Gastrocnemius medialis (tissue), 4 donors: ENCODE data around the gene TRIOBP. TPM values are rescaled to one million over a fixed set of nuclear protein-coding genes. Genes with fewer than 3 reads are reported as not detected.

Experiments
- ATAC-seq, 2 donors: fragments of 150-250 bp; one replicate each; pipeline ENCODE4 v1.9.1; 2016
- DNase-seq, 2 donors: peaks; one replicate each; pipeline ENCODE4 v3.0.0-alpha.2; 2019
- H3K27ac ChIP-seq, 4 donors: fragments of 200-600 bp; sonication (generic); 1 replicate in 1 of 4; 2 replicates in 3 of 4; pipeline ENCODE4 v1.5.1; 2016 to 2018; ENCODE audit warnings: mild to moderate bottlenecking in 2 of 4, moderate library complexity in 1 of 4
- H3K27me3 ChIP-seq, 3 donors: fragments of 200-600 bp; sonication (generic) in 2 of 3; 1 replicate in 1 of 3; 2 replicates in 2 of 3; pipeline versions ENCODE4 v1.5.1 to v1.6.0; 2016 to 2019; ENCODE audit warnings: mild to moderate bottlenecking in 1 of 3, moderate library complexity in 1 of 3
- H3K36me3 ChIP-seq, 2 donors: fragments of 200-600 bp; sonication (generic) in 1 of 2; one replicate each; pipeline ENCODE4 v1.5.1; 2017 to 2018
- H3K4me1 ChIP-seq, 2 donors: fragments of 200-600 bp; sonication (generic) in 1 of 2; one replicate each; pipeline ENCODE4 v1.5.1; 2016 to 2017; ENCODE audit warnings: mild to moderate bottlenecking in 2 of 2
- H3K4me3 ChIP-seq, 4 donors: fragments of 200-600 bp; sonication (generic) in 3 of 4; 1 replicate in 1 of 4; 2 replicates in 3 of 4; pipeline ENCODE4 v1.5.1; 2016 to 2019; ENCODE audit warnings: mild to moderate bottlenecking in 2 of 4
- H3K9me3 ChIP-seq, 3 donors: fragments of 200-600 bp; sonication (generic) in 2 of 3; 1 replicate in 1 of 3; 2 replicates in 2 of 3; pipeline ENCODE4 v1.5.1; 2016 to 2019
- POLR2A ChIP-seq, 2 donors: fragments of 450-650 bp; IDR thresholded peaks; one replicate each; pipeline ENCODE4 v1.6.1; 2017; ENCODE audit warnings: antibody characterized with exemption in 2 of 2, mild to moderate bottlenecking in 2 of 2, moderate library complexity in 2 of 2
- in situ Hi-C, 4 donors: fragments of 200-750 bp; cut with MboI; loops; one replicate each; pipeline versions ENCODE4 v1.15.0 to v1.8.0; 2017; ENCODE audit warnings: low sequenced_read_pairs in 4 of 4
- intact Hi-C: fragments of 100-400 bp; cut with DNase I; formaldehyde crosslinking; loops from one replicate; pipeline ENCODE4 v1.15.1; 2023; ENCODE audit warnings: low total_unique reads
- total RNA-seq, 4 donors: library from RNA; depleted of rRNA; stranded (reverse); fragments of >200 nt; gene quantifications; one replicate each; pipeline versions ENCODE4 v1.1.0 to v1.2.3, GENCODE V29; 2016
- TF ChIP-seq, protein P1 (sequence below), 5 experiments: fragments of 450-650 bp in 3 of 5; fragments of 200-600 bp in 2 of 5; sonication (generic) in 2 of 5; IDR thresholded peaks in 4 of 5; conservative IDR thresholded peaks in 1 of 5; 1 replicate in 4 of 5; 2 replicates in 1 of 5; pipeline ENCODE4 v1.5.1; 2016 to 2019; ENCODE audit warnings: antibody characterized with exemption in 5 of 5, mild to moderate bottlenecking in 3 of 5, moderate library complexity in 3 of 5

Gene TRIOBP
- total RNA-seq, 4 donors from 2014 or later = 21.7 to 38.2 (median 30.3) TPM

DNA sequence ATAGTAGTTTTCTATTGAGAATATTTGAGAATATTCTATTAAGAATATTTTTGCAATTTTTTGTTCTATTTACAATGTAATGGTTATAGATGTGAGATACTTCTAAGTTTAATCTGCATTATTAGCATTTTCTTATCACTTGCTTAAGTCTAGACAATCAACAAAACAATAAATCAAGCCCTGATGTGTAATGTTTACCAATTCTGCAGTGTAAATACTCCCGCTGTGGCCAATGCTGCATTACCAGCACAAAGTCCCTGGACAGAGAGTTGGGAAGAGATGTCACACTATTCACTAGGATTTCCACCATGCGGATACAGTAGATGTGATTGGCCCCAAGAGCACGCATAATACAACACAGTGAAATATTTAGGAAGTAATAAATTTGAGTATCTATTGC is 63.3 kb downstream of the TRIOBP start:
- peaks cover 9 to 10% of the 10 kb centered on the region in 2 donors for H3K4me1 ChIP-seq
- no peaks in the 10 kb centered on the region for H3K27me3 ChIP-seq
- no peak overlapping the region for H3K27ac ChIP-seq
- in situ Hi-C loops (no loop called here), intact Hi-C loops (no loop called here)
- TF ChIP-seq POLR2A (IDR thresholded peaks at IDR 0.05) = no peak
- TF ChIP-seq, protein P1, sequence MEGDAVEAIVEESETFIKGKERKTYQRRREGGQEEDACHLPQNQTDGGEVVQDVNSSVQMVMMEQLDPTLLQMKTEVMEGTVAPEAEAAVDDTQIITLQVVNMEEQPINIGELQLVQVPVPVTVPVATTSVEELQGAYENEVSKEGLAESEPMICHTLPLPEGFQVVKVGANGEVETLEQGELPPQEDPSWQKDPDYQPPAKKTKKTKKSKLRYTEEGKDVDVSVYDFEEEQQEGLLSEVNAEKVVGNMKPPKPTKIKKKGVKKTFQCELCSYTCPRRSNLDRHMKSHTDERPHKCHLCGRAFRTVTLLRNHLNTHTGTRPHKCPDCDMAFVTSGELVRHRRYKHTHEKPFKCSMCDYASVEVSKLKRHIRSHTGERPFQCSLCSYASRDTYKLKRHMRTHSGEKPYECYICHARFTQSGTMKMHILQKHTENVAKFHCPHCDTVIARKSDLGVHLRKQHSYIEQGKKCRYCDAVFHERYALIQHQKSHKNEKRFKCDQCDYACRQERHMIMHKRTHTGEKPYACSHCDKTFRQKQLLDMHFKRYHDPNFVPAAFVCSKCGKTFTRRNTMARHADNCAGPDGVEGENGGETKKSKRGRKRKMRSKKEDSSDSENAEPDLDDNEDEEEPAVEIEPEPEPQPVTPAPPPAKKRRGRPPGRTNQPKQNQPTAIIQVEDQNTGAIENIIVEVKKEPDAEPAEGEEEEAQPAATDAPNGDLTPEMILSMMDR (IDR thresholded peaks at IDR 0.05 in 4 of 5, conservative IDR thresholded peaks at IDR 0.05 in 1 of 5) = no peak
- ATAC-seq = no peak
- H3K9me3 ChIP-seq = no peaks in the 10 kb centered on the region
- DNase-seq = no peak
- peaks cover 0 to 51% of the 10 kb centered on the region in 2 donors for H3K36me3 ChIP-seq
- H3K4me3 ChIP-seq = no peak overlapping the region

- ATAC-seq (no peak), DNase-seq (no peak)
- intact Hi-C loops = no loop called here
- H3K9me3 ChIP-seq = no peaks in the 10 kb centered on the region
- peaks cover 10% of the 10 kb centered on the region in 2 donors for H3K4me1 ChIP-seq
- peaks cover 0 to 30% of the 10 kb centered on the region in 2 donors for H3K36me3 ChIP-seq
- no peak overlapping the region for H3K27ac ChIP-seq
- TF ChIP-seq POLR2A (IDR thresholded peaks at IDR 0.05) = no peak
- TF ChIP-seq, protein P1 (IDR thresholded peaks at IDR 0.05 in 4 of 5, conservative IDR thresholded peaks at IDR 0.05 in 1 of 5) = no peak
- in situ Hi-C loops = no loop called here
- no peak overlapping the region for H3K4me3 ChIP-seq
- no peaks in the 10 kb centered on the region for H3K27me3 ChIP-seq
These were observed 65.6 kb downstream of the TRIOBP start for GRCh38 chr22:37762389-37762836.

DNA sequence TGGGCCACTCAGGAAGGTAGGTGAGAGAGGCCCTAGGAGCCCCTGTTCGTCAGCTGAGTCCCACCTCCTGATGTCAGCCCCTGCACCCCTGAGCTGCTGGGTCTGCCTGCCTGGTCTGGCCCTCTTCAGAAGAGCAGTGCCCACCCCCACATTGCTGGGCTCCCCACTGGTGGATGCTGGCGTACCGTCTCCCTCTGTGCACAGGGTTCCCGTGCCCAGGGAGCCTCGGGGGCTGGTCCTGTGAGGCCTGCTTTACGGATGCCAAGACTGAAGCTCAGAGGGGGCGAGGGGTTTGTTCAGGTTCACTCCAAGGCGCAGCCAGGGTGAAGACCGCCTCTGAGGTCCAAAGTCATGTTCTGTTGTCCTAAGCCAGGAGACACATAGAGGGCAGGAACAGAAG is 66.2 kb downstream of the TRIOBP start:
- Histone ChIP-seq H3K27me3 (no peaks in the 10 kb centered on the region), H3K36me3 (peaks cover 0 to 24% of the 10 kb centered on the region in 2 donors), H3K27ac (no peak overlapping the region), H3K9me3 (no peaks in the 10 kb centered on the region), H3K4me1 (peaks cover 10% of the 10 kb centered on the region in 2 donors), H3K4me3 (no peak overlapping the region)
- DNase-seq (no peak), ATAC-seq (no peak)
- in situ Hi-C loops = no loop called here
- TF ChIP-seq POLR2A (IDR thresholded peaks at IDR 0.05) = no peak
- TF ChIP-seq, protein P1 (IDR thresholded peaks at IDR 0.05 in 4 of 5, conservative IDR thresholded peaks at IDR 0.05 in 1 of 5) = no peak
- intact Hi-C loops = no loop called here

GRCh38 chr22:37763652-37764051 is 66.8 kb downstream of the TRIOBP start:
- ATAC-seq (no peak), DNase-seq (no peak)
- TF ChIP-seq, protein P1 (IDR thresholded peaks at IDR 0.05 in 4 of 5, conservative IDR thresholded peaks at IDR 0.05 in 1 of 5) = no peak
- TF ChIP-seq POLR2A (IDR thresholded peaks at IDR 0.05) = no peak
- Histone ChIP-seq H3K36me3 (peaks cover 0 to 17% of the 10 kb centered on the region in 2 donors), H3K27ac (no peak overlapping the region), H3K9me3 (no peaks in the 10 kb centered on the region), H3K4me1 (peaks cover 10% of the 10 kb centered on the region in 2 donors), H3K4me3 (no peak overlapping the region), H3K27me3 (no peaks in the 10 kb centered on the region)
- intact Hi-C loops (no loop called here), in situ Hi-C loops (no loop called here)

DNA sequence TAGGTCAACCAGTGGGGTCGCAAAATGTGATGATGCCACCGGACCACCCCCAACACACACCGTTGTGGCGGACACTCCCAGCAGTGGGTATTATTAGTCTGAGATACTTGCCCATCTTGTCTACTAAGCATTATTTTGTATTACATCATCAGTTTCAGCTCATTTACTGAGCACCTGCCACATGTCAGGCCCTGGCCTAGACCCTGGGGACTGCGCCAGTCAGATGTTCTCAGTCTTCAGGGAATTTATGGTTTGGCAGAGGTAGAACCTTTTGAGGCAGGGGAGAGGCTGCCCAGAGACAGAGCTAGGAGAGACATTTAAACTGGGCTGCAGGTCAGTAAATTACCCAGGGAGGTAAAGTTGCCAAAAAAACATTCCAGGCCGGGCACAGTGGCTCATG is 67.8 kb downstream of the TRIOBP start:
- peaks cover 10% of the 10 kb centered on the region in 2 donors for H3K4me1 ChIP-seq
- peak; percentile 36 to 74 for DNase-seq
- intact Hi-C loops = no loop called here
- TF ChIP-seq POLR2A (IDR thresholded peaks at IDR 0.05) = no peak
- TF ChIP-seq, protein P1 (IDR thresholded peaks at IDR 0.05 in 4 of 5, conservative IDR thresholded peaks at IDR 0.05 in 1 of 5) = no peak
- ATAC-seq = peak; percentile 80 to 88
- in situ Hi-C loops = no loop called here
- H3K36me3 ChIP-seq = peaks cover 0 to 16% of the 10 kb centered on the region in 2 donors
- H3K4me3 ChIP-seq = no peak overlapping the region
- H3K27me3 ChIP-seq = no peaks in the 10 kb centered on the region
- no peaks in the 10 kb centered on the region for H3K9me3 ChIP-seq
- H3K27ac ChIP-seq = peak overlapping the region; percentile 7 to 70 (median 53)
